ENCODE data around the gene OR56B4.

DNA sequence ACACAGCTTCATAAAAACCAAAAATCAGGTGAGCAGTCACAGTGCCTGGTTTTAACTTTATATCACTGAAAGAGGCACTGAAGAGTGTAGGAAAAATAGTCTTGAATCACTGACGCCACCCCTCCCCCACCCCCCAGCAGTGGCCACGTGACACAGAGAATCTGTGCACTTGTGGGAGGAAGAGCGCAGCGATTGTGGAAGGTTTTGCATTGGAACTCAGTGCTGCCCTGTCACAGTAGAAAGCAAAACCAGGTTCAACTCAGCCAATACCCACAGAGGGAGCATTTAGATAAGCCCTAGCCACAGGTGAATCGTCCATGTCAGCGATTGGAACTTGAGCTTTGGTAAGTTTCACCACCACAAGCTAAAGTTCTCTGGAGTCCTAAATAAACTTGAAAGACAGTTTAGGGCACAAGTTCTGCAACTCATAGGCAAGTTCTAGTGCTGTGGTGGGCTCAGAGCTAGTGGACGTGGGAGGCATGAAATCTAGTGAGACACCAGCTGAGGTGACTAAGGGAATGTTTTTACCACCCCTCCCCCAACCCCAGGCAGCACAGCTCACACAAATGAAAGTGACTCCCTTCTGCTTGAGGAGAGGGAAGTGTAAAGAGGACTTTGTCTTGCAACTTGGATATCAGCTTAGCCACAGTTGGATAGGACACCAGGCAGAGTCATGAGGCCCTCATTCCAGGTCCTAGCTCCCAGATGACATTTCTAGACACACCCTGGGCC lies 49.3 kb downstream of the OR56B4 start:
- TF ChIP-seq, protein P1, sequence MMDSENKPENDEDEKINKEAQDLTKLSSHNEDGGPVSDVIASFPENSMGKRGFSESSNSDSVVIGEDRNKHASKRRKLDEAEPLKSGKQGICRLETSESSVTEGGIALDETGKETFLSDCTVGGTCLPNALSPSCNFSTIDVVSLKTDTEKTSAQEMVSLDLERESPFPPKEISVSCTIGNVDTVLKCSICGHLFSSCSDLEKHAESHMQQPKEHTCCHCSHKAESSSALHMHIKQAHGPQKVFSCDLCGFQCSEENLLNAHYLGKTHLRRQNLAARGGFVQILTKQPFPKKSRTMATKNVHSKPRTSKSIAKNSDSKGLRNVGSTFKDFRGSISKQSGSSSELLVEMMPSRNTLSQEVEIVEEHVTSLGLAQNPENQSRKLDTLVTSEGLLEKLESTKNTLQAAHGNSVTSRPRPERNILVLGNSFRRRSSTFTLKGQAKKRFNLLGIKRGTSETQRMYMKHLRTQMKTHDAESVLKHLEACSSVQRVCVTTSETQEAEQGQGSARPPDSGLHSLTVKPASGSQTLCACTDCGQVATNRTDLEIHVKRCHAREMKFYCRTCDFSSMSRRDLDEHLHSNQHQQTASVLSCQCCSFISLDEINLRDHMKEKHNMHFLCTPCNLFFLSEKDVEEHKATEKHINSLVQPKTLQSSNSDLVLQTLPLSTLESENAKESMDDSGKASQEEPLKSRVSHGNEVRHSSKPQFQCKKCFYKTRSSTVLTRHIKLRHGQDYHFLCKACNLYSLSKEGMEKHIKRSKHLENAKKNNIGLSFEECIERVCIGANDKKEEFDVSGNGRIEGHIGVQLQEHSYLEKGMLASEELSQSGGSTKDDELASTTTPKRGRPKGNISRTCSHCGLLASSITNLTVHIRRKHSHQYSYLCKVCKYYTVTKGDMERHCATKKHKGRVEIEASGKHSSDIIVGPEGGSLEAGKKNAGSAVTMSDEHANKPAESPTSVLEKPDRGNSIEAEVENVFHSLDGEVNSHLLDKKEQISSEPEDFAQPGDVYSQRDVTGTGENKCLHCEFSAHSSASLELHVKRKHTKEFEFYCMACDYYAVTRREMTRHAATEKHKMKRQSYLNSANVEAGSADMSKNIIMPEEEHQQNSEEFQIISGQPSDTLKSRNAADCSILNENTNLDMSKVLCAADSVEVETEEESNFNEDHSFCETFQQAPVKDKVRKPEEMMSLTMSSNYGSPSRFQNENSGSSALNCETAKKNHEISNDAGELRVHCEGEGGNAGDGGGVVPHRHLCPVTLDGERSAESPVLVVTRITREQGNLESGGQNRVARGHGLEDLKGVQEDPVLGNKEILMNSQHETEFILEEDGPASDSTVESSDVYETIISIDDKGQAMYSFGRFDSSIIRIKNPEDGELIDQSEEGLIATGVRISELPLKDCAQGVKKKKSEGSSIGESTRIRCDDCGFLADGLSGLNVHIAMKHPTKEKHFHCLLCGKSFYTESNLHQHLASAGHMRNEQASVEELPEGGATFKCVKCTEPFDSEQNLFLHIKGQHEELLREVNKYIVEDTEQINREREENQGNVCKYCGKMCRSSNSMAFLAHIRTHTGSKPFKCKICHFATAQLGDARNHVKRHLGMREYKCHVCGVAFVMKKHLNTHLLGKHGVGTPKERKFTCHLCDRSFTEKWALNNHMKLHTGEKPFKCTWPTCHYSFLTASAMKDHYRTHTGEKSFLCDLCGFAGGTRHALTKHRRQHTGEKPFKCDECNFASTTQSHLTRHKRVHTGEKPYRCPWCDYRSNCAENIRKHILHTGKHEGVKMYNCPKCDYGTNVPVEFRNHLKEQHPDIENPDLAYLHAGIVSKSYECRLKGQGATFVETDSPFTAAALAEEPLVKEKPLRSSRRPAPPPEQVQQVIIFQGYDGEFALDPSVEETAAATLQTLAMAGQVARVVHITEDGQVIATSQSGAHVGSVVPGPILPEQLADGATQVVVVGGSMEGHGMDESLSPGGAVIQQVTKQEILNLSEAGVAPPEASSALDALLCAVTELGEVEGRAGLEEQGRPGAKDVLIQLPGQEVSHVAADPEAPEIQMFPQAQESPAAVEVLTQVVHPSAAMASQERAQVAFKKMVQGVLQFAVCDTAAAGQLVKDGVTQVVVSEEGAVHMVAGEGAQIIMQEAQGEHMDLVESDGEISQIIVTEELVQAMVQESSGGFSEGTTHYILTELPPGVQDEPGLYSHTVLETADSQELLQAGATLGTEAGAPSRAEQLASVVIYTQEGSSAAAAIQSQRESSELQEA (CRISPR knock-in tag; IDR thresholded peaks at IDR 0.05; ENCODE audit: not compliant biosample characterization), result no peak
- TF ChIP-seq, protein P2, sequence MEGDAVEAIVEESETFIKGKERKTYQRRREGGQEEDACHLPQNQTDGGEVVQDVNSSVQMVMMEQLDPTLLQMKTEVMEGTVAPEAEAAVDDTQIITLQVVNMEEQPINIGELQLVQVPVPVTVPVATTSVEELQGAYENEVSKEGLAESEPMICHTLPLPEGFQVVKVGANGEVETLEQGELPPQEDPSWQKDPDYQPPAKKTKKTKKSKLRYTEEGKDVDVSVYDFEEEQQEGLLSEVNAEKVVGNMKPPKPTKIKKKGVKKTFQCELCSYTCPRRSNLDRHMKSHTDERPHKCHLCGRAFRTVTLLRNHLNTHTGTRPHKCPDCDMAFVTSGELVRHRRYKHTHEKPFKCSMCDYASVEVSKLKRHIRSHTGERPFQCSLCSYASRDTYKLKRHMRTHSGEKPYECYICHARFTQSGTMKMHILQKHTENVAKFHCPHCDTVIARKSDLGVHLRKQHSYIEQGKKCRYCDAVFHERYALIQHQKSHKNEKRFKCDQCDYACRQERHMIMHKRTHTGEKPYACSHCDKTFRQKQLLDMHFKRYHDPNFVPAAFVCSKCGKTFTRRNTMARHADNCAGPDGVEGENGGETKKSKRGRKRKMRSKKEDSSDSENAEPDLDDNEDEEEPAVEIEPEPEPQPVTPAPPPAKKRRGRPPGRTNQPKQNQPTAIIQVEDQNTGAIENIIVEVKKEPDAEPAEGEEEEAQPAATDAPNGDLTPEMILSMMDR (CRISPR knock-in tag; IDR thresholded peaks at IDR 0.05), result no peak
- TF ChIP-seq KDM5A (IDR thresholded peaks at IDR 0.05; ENCODE audit: borderline replicate concordance, low read length) (no peak), ASH2L (IDR thresholded peaks at IDR 0.05; ENCODE audit: insufficient read length, low read depth, low read length) (no peak), ESRRA (CRISPR knock-in tag; IDR thresholded peaks at IDR 0.05; ENCODE audit: low read depth) (no peak), CHCHD3 (CRISPR knock-in tag; IDR thresholded peaks at IDR 0.05) (no peak), IRF2 (CRISPR knock-in tag; IDR thresholded peaks at IDR 0.05) (no peak), KLF16 (CRISPR knock-in tag; IDR thresholded peaks at IDR 0.05) (no peak), TARDBP (CRISPR knock-in tag; IDR thresholded peaks at IDR 0.05) (no peak), ZSCAN9 (CRISPR knock-in tag; IDR thresholded peaks at IDR 0.05; ENCODE audit: borderline replicate concordance) (no peak)
- TF ChIP-seq, protein P3, sequence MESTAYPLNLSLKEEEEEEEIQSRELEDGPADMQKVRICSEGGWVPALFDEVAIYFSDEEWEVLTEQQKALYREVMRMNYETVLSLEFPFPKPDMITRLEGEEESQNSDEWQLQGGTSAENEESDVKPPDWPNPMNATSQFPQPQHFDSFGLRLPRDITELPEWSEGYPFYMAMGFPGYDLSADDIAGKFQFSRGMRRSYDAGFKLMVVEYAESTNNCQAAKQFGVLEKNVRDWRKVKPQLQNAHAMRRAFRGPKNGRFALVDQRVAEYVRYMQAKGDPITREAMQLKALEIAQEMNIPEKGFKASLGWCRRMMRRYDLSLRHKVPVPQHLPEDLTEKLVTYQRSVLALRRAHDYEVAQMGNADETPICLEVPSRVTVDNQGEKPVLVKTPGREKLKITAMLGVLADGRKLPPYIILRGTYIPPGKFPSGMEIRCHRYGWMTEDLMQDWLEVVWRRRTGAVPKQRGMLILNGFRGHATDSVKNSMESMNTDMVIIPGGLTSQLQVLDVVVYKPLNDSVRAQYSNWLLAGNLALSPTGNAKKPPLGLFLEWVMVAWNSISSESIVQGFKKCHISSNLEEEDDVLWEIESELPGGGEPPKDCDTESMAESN (CRISPR knock-in tag; conservative IDR thresholded peaks at IDR 0.05), result no peak
